ENCODE measurements around the gene AFMID. TPM values are rescaled to one million over a fixed set of nuclear protein-coding genes. Genes with fewer than 3 reads are reported as not detected.

AFMID gene
- total and polyA plus RNA-seq, 9 of the 15 experiments (the other 6 are each of a cell fraction or from before 2014, with no cell fraction given), result 62.1 to 188 (median 74.4) TPM

DNA sequence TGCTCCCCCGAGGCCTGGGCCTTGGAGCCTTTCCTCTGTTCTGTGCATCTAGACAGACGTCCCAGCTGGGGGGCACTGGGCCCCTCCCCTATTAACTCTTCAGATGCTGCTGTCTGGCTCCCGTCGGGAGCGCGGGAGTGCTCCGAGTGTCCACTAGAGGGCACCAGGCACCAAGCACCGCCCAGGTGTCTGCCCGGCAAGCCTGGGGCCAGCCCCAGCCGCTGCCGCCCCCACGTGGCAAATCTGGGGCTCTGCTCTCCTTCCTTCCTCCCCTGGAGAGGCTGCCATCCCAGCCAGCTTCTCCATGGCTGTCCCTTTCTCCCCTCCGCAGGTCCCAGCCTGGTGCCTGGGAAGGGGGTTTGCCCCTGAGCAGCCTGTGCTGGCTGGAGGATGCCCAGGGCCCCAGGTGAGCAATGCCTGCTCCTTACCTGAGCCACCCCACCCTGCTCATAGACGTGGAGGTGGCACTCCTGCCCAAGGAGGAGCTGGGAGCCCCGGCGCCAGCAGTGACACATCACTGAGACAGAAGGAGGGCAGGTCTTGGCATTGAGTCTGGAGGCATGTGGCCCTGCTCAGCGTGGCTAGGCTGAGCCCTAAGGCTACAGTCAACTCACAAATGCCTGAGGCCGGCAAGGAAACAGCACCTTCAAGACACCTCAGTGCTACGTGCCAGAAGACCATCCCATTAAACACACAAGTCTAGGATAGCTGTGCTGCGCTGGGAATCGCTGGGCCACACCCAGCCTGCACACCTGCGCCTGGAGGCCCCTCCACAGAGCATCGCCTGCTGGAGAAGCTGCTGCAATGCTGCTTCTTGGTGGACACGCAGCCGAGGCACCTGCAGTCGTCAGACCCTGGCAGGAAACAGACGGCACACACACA lies 64.0 kb downstream of the AFMID start (continued):
- TF ChIP-seq RBM17 (IDR thresholded peaks at IDR 0.05; ENCODE audit: borderline replicate concordance, low read depth, low read length) (no peak), ZBTB34 (CRISPR knock-in tag; IDR thresholded peaks at IDR 0.05) (no peak), NCOA1 (IDR thresholded peaks at IDR 0.05; ENCODE audit: low read depth) (no peak), U2AF2 (optimal IDR thresholded peaks at IDR 0.05; ENCODE audit: low read depth, low read length) (no peak), NFE2 (IDR thresholded peaks at IDR 0.05; ENCODE audit: low read depth) (no peak), NFXL1 (CRISPR knock-in tag; IDR thresholded peaks at IDR 0.05) (no peak), ZNF311 (CRISPR knock-in tag; IDR thresholded peaks at IDR 0.05) (0 out of 2 replicates have a peak, but pooled peaks have one; percentile 15), TAF15 (IDR thresholded peaks at IDR 0.05; ENCODE audit: low read depth, low read length) (no peak), KAT8 (IDR thresholded peaks at IDR 0.05; ENCODE audit: low read depth) (no peak), ZBED1 (IDR thresholded peaks at IDR 0.05) (no peak), ZHX1 (conservative IDR thresholded peaks at IDR 0.05; ENCODE audit: low read length) (0 out of 2 replicates have a peak, but pooled peaks have one; percentile 51), SMAD4 (CRISPR knock-in tag; conservative IDR thresholded peaks at IDR 0.05) (peak; percentile 91), SMARCB1 (IDR thresholded peaks at IDR 0.05; ENCODE audit: insufficient read length, low read depth) (no peak), ILK (tag; IDR thresholded peaks at IDR 0.05; ENCODE audit: borderline replicate concordance, low read depth) (no peak), RBM34 (IDR thresholded peaks at IDR 0.05; ENCODE audit: borderline replicate concordance, insufficient read depth, low read length) (no peak), RCOR1 (IDR thresholded peaks at IDR 0.05; ENCODE audit: borderline replicate concordance in 1 of 2, low read depth in 2 of 2, low read length in 2 of 2) (peak; percentile 25 to 77; a peak in 3 of 4 replicates)
- TF ChIP-seq, protein P1, sequence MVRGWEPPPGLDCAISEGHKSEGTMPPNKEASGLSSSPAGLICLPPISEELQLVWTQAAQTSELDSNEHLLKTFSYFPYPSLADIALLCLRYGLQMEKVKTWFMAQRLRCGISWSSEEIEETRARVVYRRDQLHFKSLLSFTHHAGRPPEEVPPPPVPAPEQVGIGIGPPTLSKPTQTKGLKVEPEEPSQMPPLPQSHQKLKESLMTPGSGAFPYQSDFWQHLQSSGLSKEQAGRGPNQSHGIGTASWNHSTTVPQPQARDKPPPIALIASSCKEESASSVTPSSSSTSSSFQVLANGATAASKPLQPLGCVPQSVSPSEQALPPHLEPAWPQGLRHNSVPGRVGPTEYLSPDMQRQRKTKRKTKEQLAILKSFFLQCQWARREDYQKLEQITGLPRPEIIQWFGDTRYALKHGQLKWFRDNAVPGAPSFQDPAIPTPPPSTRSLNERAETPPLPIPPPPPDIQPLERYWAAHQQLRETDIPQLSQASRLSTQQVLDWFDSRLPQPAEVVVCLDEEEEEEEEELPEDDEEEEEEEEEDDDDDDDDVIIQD (CRISPR knock-in tag; IDR thresholded peaks at IDR 0.05), result no peak
